Vagina (tissue), 2 donors: ENCODE data around the gene UBE2G2.

Experiments
- POLR2A ChIP-seq, 2 donors: fragments of 450-650 bp; IDR thresholded peaks; one replicate each; pipeline ENCODE4 v1.6.1; 2017; ENCODE audit warnings: antibody characterized with exemption in 2 of 2, mild to moderate bottlenecking in 2 of 2, moderate library complexity in 2 of 2
- TF ChIP-seq, protein P1 (sequence below), 3 experiments: fragments of 450-650 bp in 2 of 3; fragments of 200-600 bp in 1 of 3; sonication (generic) in 1 of 3; IDR thresholded peaks; one replicate each; pipeline ENCODE4 v1.5.1; 2017 to 2019; ENCODE audit warnings: antibody characterized with exemption in 3 of 3, mild to moderate bottlenecking in 2 of 3, moderate library complexity in 2 of 3

DNA sequence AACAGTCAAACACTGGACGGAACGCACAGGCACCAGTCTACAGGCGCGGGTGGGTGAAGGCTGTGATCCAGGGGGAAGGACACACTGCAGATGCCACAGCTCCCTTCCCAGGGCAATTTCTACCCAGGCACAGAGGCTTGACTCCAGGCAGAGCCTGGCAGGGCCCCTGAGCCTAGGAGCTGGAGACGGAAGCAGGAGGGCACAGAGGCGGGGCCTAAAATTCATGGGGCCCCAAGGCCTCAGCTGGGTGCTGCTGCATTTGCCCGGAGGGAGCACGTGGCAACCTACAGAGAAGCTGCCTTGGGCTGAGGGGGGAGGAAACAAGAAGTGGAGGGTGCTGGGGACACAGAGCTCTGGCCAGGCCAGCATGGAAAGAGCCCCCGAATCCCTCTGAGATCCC is 41.2 kb downstream of the UBE2G2 start:
- TF ChIP-seq, protein P1, sequence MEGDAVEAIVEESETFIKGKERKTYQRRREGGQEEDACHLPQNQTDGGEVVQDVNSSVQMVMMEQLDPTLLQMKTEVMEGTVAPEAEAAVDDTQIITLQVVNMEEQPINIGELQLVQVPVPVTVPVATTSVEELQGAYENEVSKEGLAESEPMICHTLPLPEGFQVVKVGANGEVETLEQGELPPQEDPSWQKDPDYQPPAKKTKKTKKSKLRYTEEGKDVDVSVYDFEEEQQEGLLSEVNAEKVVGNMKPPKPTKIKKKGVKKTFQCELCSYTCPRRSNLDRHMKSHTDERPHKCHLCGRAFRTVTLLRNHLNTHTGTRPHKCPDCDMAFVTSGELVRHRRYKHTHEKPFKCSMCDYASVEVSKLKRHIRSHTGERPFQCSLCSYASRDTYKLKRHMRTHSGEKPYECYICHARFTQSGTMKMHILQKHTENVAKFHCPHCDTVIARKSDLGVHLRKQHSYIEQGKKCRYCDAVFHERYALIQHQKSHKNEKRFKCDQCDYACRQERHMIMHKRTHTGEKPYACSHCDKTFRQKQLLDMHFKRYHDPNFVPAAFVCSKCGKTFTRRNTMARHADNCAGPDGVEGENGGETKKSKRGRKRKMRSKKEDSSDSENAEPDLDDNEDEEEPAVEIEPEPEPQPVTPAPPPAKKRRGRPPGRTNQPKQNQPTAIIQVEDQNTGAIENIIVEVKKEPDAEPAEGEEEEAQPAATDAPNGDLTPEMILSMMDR (IDR thresholded peaks at IDR 0.05), result no peak
- TF ChIP-seq POLR2A (IDR thresholded peaks at IDR 0.05), result no peak
